HCT116 (cell line): ENCODE data around the gene ACOT7. TPM values are rescaled to one million over a fixed set of nuclear protein-coding genes. Genes with fewer than 3 reads are reported as not detected.

Experiments used
- ATAC-seq: fragments of 200-7000 bp; cut with Tn5 transposase; 2 replicates; pipeline ENCODE4 v1.9.1; 2020; ENCODE audit warnings: mild to moderate bottlenecking, moderate library complexity
- BruUV-seq: library from RNA; stranded (reverse); fragments of 400-500 nt; replicated peaks from 2 replicates; lab custom pipeline; 2021; lab: Mats Ljungman, UMichigan
- CTCF ChIA-PET: fragments of 300-600 bp; sonication (Branson Sonifier 250); formaldehyde crosslinking; loops from one replicate; lab custom pipeline; 2021; ENCODE audit warnings: antibody characterized with exemption; lab: Charles Lee
- POLR2A ChIA-PET: fragments of 300-600, 350-600 bp; sonication (Branson Sonifier 250); formaldehyde crosslinking; loops from one replicate; lab custom pipeline; 2021; ENCODE audit warnings: antibody characterized with exemption; lab: Charles Lee
- RAD21 ChIA-PET, 2 experiments: fragments of 300-600 bp; sonication (Branson Sonifier 250); formaldehyde crosslinking; loops; one replicate each; lab custom pipeline; 2023; ENCODE audit warnings: low total read pairs in 2 of 2; ENCODE audit not compliant: uncharacterized antibody in 2 of 2, unreplicated experiment in 2 of 2, low non-redundant PET in 1 of 2; lab: Charles Lee
- DNase-seq: peaks from one replicate; pipeline ENCODE4 v3.0.0-alpha.2; 2010; ENCODE audit warnings: low read depth, low spot score
- H2AFZ ChIP-seq: fragments of 200-600 bp; shearing (Covaris generic), sonication (generic); 2 replicates; pipeline ENCODE4 v1.6.1; 2017; ENCODE audit warnings: low read depth, mixed run types, mixed read lengths, antibody characterized with exemption, low read length; ENCODE audit not compliant: poor library complexity, severe bottlenecking
- H3K27ac ChIP-seq: 2 replicates; pipeline ENCODE4 v1.5.1; 2012; ENCODE audit warnings: low read depth, low read length
- H3K27me3 ChIP-seq: fragments of 200-600 bp; sonication (generic); 2 replicates; pipeline ENCODE4 v1.6.1; 2016; ENCODE audit warnings: mixed run types, low read length, mixed read lengths; ENCODE audit not compliant: insufficient read depth
- H3K36me3 ChIP-seq, 2 experiments: fragments of 200-500 bp in 1 of 2; fragments of 200-600 bp in 1 of 2; sonication (Bioruptor generic) in 1 of 2; sonication (generic) in 1 of 2; 2 replicates each; pipeline versions ENCODE4 v1.5.1 to v1.6.1; 2014 to 2016; ENCODE audit warnings: low read length in 2 of 2, inconsistent platforms in 1 of 2, mixed read lengths in 1 of 2, mixed run types in 1 of 2; ENCODE audit not compliant: insufficient read depth in 2 of 2, control insufficient read depth in 1 of 2
- H3K4me1 ChIP-seq, 2 experiments: fragments of 200-600 bp in 1 of 2; sonication (generic) in 1 of 2; 2 replicates each; pipeline versions ENCODE4 v1.5.1 to v1.6.1; 2012 to 2017; ENCODE audit warnings: low read length in 2 of 2, inconsistent platforms in 1 of 2, mild to moderate bottlenecking in 1 of 2, mixed read lengths in 1 of 2, mixed run types in 1 of 2, moderate library complexity in 1 of 2; ENCODE audit not compliant: insufficient read depth in 2 of 2, control insufficient read depth in 1 of 2
- H3K4me2 ChIP-seq: fragments of 200-600 bp; sonication (generic); 2 replicates; pipeline ENCODE4 v1.6.1; 2017; ENCODE audit warnings: mixed run types, low read length, mixed read lengths
- H3K4me3 ChIP-seq, 2 experiments: fragments of 200-600 bp in 1 of 2; sonication (generic) in 1 of 2; replicated peaks in 1 of 2; 2 replicates each; pipeline ENCODE4 v1.5.1; 2011 to 2016; ENCODE audit warnings: low read length in 2 of 2, control low read depth in 1 of 2, low read depth in 1 of 2, mild to moderate bottlenecking in 1 of 2, mixed read lengths in 1 of 2, mixed run types in 1 of 2
- H3K79me2 ChIP-seq: fragments of 200-600 bp; sonication (generic); 2 replicates; pipeline ENCODE4 v1.6.1; 2017; ENCODE audit warnings: mild to moderate bottlenecking, mixed run types, low read length, moderate library complexity, mixed read lengths; ENCODE audit not compliant: insufficient read depth
- H3K9ac ChIP-seq: fragments of 200-600 bp; sonication (generic); 2 replicates; pipeline ENCODE4 v1.6.1; 2016; ENCODE audit warnings: low read length, mixed read lengths
- H3K9me2 ChIP-seq: fragments of 200-600 bp; sonication (generic), shearing (Covaris generic); 2 replicates; pipeline ENCODE4 v1.6.1; 2017; ENCODE audit warnings: mixed run types, mild to moderate bottlenecking, moderate library complexity; ENCODE audit not compliant: insufficient read depth
- H3K9me3 ChIP-seq, 2 experiments: fragments of 200-500 bp in 1 of 2; fragments of 200-600 bp in 1 of 2; sonication (Bioruptor generic) in 1 of 2; sonication (generic) in 1 of 2; 2 replicates each; pipeline ENCODE4 v1.6.1; 2014 to 2017; ENCODE audit warnings: low read length in 2 of 2, mixed read lengths in 2 of 2, inconsistent platforms in 1 of 2, low read depth in 1 of 2, mild to moderate bottlenecking in 1 of 2, mixed run types in 1 of 2, moderate library complexity in 1 of 2; ENCODE audit not compliant: control insufficient read depth in 1 of 2, insufficient read depth in 1 of 2
- H4K20me1 ChIP-seq: fragments of 200-600 bp; sonication (generic), shearing (Covaris generic); 2 replicates; pipeline ENCODE4 v1.6.1; 2017; ENCODE audit warnings: mixed run types, mild to moderate bottlenecking, moderate library complexity; ENCODE audit not compliant: insufficient read depth
- CBX3 ChIP-seq: IDR thresholded peaks from 2 replicates; pipeline ENCODE4 v1.6.1; 2012; ENCODE audit warnings: low read depth
- CEBPB ChIP-seq: IDR thresholded peaks from 2 replicates; pipeline ENCODE4 v1.6.1; 2012; ENCODE audit warnings: low read depth
- EGR1 ChIP-seq: IDR thresholded peaks from 2 replicates; pipeline ENCODE4 v1.6.1; 2012; ENCODE audit warnings: low read depth
- EZH2 ChIP-seq: fragments of 200-600 bp; sonication (generic); IDR thresholded peaks from 2 replicates; pipeline ENCODE4 v1.6.1; 2017; ENCODE audit warnings: antibody characterized with exemption, mixed run types
- FOSL1 ChIP-seq: IDR thresholded peaks from 2 replicates; pipeline ENCODE4 v1.6.1; 2012; ENCODE audit warnings: low read depth
- JUND ChIP-seq: IDR thresholded peaks from 2 replicates; pipeline ENCODE4 v1.6.1; 2012
- POLR2A ChIP-seq: IDR thresholded peaks from 2 replicates; pipeline ENCODE4 v1.7.0; 2011; ENCODE audit warnings: borderline replicate concordance; ENCODE audit not compliant: insufficient read depth, insufficient read length; ENCODE audit errors: extremely low read depth
- TCF7L2 ChIP-seq: IDR thresholded peaks from 2 replicates; pipeline ENCODE4 v1.7.0; 2011; ENCODE audit warnings: borderline replicate concordance, inconsistent platforms; ENCODE audit not compliant: insufficient read depth, insufficient read length; ENCODE audit errors: extremely low read depth
- YY1 ChIP-seq: IDR thresholded peaks from 2 replicates; pipeline ENCODE4 v1.6.1; 2011; ENCODE audit warnings: low read length, low read depth, moderate library complexity, mild to moderate bottlenecking; ENCODE audit not compliant: insufficient replicate concordance; ENCODE audit errors: extremely low read depth
- intact Hi-C: fragments of 100-400 bp; cut with micrococcal nuclease; formaldehyde crosslinking; loops from 2 replicates; pipeline ENCODE4 v1.10.0; 2022
- total RNA-seq: library from RNA; stranded (reverse); gene quantifications from one replicate; pipeline ENCODE4 v1.2.1, GENCODE V29; 2021; ENCODE audit not compliant: unreplicated experiment
- TF ChIP-seq, protein P1 (sequence below): IDR thresholded peaks from 2 replicates; pipeline ENCODE4 v1.6.1; 2012; ENCODE audit warnings: low read depth
- TF ChIP-seq, protein P2 (sequence below): IDR thresholded peaks from 2 replicates; pipeline ENCODE4 v1.6.1; 2011; ENCODE audit warnings: mild to moderate bottlenecking, low read length, moderate library complexity; ENCODE audit not compliant: insufficient replicate concordance; ENCODE audit errors: extremely low read depth
- TF ChIP-seq, protein P3 (sequence below): IDR thresholded peaks from 2 replicates; pipeline ENCODE4 v1.6.1; 2012

Gene ACOT7
- total RNA-seq, 1 experiment from 2014 or later = 162 TPM

DNA sequence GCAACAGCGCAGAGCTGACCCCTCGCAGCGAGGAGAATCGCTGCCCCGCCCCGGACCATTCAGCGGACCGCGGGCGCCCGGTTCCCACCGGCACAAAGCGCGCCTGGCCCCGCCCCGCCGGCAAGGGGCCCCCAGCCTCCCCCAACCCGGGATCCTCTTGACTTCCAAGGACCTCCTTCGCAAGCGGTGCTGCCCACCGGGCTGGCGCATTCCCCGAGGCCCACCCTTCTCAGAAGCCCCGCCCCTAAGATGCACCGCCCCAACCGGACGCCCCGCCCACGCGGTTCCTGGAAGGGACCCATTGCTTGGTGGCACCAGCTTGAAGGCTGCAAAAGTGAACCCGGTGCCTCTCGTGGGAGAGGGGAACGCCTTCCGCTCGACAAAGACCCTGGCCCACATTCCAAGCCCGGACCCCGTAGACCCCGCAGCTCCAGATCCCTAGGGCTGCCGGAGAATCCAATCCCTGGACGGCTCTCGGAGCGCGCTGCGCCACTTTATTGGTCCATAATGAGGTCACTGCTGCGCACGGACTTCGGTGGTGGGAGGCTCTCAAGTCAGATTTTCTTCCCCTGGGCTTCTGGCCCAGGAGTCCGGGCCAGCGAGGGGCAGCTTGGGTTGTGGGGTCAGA, 147.6 kb downstream of the ACOT7 start:
- ChIA-PET RAD21 (interaction anchor here (0.6 to 2.8 kb wide), 10 partner anchors 98 to 232 kb away, joined by 3 to 10 read pairs (median 5); partner anchors contain the start of gene ACOT7 (in 1 of the 2)), CTCF (interaction anchor here (0.7 to 5.0 kb wide), 22 partner anchors 9 to 211 kb away, joined by 3 to 39 read pairs (median 5); partner anchors contain the start of genes HES2, ICMT and RNF207), POLR2A (no interaction called here)
- no TSS peak for BruUV-seq
- Histone ChIP-seq H3K9ac (no peak overlapping the region), H3K9me3 (no peaks in the 10 kb centered on the region), H3K4me1 (peaks cover 19 to 51% of the 10 kb centered on the region in 2 experiments; a peak in 3 of 4 replicates), H3K27me3 (no peaks in the 10 kb centered on the region), H3K4me3 (peak overlapping the region; percentile 45 to 55), H3K9me2 (no peaks in the 10 kb centered on the region), H3K36me3 (no peaks in the 10 kb centered on the region), H3K79me2 (no peaks in the 10 kb centered on the region), H3K27ac (no peak overlapping the region), H2AFZ (peak overlapping the region; percentile 45), H4K20me1 (no peaks in the 10 kb centered on the region), H3K4me2 (peak overlapping the region; percentile 90)
- no peak for TF ChIP-seq YY1
- no peak for TF ChIP-seq POLR2A
- TF ChIP-seq EGR1 = no peak; the same call in none of the 2 replicates
- no peak for TF ChIP-seq TCF7L2
- TF ChIP-seq CEBPB = no peak
- TF ChIP-seq, protein P1, sequence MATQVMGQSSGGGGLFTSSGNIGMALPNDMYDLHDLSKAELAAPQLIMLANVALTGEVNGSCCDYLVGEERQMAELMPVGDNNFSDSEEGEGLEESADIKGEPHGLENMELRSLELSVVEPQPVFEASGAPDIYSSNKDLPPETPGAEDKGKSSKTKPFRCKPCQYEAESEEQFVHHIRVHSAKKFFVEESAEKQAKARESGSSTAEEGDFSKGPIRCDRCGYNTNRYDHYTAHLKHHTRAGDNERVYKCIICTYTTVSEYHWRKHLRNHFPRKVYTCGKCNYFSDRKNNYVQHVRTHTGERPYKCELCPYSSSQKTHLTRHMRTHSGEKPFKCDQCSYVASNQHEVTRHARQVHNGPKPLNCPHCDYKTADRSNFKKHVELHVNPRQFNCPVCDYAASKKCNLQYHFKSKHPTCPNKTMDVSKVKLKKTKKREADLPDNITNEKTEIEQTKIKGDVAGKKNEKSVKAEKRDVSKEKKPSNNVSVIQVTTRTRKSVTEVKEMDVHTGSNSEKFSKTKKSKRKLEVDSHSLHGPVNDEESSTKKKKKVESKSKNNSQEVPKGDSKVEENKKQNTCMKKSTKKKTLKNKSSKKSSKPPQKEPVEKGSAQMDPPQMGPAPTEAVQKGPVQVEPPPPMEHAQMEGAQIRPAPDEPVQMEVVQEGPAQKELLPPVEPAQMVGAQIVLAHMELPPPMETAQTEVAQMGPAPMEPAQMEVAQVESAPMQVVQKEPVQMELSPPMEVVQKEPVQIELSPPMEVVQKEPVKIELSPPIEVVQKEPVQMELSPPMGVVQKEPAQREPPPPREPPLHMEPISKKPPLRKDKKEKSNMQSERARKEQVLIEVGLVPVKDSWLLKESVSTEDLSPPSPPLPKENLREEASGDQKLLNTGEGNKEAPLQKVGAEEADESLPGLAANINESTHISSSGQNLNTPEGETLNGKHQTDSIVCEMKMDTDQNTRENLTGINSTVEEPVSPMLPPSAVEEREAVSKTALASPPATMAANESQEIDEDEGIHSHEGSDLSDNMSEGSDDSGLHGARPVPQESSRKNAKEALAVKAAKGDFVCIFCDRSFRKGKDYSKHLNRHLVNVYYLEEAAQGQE = no peak
- TF ChIP-seq FOSL1 = no peak
- no peak for TF ChIP-seq EZH2
- TF ChIP-seq, protein P2, sequence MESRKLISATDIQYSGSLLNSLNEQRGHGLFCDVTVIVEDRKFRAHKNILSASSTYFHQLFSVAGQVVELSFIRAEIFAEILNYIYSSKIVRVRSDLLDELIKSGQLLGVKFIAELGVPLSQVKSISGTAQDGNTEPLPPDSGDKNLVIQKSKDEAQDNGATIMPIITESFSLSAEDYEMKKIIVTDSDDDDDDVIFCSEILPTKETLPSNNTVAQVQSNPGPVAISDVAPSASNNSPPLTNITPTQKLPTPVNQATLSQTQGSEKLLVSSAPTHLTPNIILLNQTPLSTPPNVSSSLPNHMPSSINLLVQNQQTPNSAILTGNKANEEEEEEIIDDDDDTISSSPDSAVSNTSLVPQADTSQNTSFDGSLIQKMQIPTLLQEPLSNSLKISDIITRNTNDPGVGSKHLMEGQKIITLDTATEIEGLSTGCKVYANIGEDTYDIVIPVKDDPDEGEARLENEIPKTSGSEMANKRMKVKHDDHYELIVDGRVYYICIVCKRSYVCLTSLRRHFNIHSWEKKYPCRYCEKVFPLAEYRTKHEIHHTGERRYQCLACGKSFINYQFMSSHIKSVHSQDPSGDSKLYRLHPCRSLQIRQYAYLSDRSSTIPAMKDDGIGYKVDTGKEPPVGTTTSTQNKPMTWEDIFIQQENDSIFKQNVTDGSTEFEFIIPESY = no peak
- TF ChIP-seq, protein P3, sequence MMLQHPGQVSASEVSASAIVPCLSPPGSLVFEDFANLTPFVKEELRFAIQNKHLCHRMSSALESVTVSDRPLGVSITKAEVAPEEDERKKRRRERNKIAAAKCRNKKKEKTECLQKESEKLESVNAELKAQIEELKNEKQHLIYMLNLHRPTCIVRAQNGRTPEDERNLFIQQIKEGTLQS = no peak
- no peak for TF ChIP-seq CBX3
- no peak for TF ChIP-seq JUND
- intact Hi-C loops = loop anchor here (1.0 to 5.0 kb wide), 8 partner anchors 41 to 961 kb away; no protein-coding TSS in a partner anchor
- DNase-seq = no peak
- ATAC-seq = peak; percentile 41
